HG03354 (cell line): ENCODE results near the gene REV1.
"Not testable (repeated sequence)": the region's sequence is repeated elsewhere in the genome, so short reads cannot be mapped to it uniquely, and the experiment has no call there.

ENCODE experiments used
- ATAC-seq: cut with Tn5 transposase; IDR thresholded peaks from one replicate; pipeline ENCODE4 v1.9.1; 2021; ENCODE audit warnings: mild to moderate bottlenecking; ENCODE audit not compliant: unreplicated experiment, poor library complexity, severe bottlenecking

Gene REV1

DNA sequence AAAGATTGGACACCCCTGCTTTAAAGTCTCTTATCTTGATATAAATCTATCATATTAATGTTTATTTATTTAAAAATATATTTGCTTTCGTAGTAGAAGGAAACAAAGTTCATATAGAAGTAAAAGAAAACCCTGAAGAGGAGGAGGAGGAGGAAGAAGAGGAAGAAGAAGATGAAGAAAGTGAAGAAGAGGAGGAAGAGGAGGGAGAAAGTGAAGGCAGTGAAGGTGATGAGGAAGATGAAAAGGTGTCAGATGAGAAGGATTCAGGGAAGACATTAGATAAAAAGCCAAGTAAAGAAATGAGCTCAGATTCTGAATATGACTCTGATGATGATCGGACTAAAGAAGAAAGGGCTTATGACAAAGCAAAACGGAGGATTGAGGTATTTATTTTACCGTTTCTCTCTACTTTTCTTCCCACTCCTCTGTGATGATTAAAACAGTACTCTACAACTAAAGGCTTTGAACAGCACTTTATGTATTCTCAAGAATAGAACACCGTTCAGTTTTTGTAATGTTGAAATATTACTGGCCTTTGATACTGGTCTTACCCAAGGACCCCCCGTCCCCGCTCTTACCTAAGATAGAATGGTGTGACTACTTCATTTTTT, 113.5 kb downstream of the REV1 start:
- ATAC-seq: no peak

DNA sequence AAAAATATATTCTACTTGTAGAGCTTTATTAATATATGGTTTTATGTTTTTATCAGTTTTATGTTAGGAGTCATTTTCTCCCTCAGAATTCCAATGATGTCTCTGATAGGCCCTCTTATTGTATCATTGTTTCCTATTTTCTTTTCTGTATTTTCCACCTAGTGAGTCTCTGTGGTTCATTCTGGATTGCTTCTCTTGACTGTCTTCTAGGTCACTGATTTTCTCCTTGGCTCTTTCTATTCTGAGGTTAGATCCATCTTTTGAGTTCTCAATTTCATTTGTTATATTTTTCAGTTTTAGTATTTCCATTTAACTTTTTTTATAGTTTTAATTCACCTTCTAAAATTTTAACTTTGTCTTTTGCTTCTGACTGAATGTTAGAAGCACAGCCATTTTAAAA, 115.1 kb downstream of the REV1 start:
- no peak for ATAC-seq

DNA sequence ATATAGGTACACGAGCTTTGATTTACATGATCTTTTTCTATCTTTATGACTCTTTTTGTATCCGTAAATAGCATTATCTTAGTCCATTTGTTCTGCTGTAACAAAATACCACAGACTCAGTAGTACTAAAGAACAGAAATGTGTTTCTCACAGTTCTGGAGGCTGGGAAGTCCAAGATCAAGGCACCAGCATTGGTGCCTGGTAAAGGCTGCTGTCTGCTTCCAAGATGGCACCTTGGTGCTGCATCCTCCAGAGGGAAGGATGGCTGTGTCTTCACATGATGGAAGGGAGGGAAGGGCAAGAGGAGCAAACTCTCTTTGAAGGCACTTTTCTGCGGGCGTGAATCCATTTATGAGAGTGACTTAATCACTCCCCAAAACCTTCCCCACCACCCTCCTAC, 116.7 kb downstream of the REV1 start:
- no peak for ATAC-seq

DNA sequence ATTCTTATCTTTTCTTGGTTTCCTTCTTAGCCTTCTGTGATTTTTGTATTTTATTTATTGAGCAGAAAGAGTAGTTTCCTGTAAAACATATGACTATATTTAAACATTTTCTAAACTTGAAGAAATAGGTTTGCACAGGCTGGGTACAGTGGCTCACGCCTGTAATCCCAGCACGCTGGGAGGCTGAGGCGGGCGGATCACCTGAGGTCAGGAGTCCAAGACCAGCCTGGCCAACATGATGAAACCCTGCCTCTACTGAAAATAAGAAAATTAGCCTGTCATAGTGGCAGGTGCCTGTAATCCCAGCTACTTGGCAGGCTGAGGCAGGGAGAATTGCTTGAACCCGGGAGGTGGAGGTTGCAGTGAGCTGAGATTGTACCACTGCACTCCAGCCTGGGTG, 121.0 kb downstream of the REV1 start:
- not testable (repeated sequence) for ATAC-seq

DNA sequence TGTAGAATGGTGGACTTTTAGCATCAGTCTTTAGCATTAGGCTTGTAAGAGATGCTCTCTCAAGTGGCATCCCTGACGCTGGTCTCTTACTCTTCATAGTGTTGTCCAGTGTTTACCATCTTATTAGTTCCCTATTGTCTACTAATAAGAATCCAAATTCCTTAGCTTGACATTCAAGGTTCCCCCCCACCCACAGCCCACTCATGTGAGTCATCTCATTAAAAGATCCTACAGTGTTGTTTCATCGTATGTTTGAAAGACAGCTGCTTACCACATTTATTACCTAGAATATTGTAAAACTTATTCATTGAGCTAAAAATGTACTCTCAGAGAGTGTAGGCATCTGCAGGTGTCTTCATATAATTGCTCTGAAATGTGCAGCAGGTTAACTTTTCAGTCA, 124.2 kb downstream of the REV1 start:
- no peak for ATAC-seq

DNA sequence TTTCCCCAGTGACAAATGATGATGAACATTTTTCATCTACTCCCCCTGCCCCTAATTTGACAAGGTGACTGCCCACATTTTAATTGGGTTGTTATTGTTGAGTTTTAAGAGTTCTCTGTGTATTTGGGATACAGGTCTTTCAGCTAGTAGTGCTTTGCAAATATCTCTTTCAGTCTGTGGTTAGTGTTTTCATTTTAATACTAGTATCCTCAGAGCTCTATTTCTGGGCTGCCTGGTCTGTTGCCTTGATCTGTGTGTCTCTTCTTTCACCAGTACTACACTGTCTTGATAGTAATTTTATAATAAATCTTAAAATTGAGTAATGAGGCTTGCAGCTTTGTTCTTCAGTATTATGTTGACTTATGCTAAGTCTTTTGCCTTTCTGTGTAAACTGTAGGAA, 133.0 kb downstream of the REV1 start:
- ATAC-seq: no peak

DNA sequence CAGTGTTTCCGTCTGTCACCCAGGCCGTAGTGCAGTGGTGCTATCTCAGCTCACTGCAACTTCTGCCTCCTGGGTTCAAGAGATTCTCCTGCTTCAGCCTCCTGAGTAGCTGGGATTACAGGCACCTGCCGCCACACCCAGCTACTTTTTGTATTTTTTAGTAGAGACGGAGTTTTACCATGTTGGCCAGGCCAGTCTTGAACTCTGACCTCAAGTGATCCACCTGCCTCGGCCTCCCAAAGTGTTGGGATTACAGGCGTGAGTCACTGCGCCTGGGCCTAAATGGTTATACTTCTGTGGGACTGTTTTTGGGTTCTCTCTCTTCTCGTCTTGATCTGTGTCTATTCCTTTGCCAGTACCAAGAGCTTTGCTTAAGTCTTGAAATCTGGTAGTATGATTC, 135.0 kb downstream of the REV1 start:
- not testable (repeated sequence) for ATAC-seq

DNA sequence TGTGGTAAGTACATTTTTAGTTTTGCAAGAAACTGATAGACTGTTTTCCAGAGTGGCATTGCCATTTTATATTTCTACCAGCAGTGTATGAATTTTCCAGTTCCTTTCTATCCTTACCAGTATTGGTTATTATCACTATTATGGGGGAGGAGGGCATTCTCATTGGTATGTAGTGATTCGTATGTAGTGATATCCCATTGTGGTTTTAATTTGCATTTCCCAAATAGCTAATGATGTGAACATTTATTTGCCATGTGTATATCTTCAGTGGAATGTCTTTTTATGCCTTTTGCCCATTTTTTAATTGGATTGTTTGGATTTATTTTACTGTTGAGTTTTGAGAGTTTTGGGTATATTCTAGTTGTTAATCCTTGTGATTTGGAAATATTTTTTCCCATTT, 135.7 kb downstream of the REV1 start:
- no peak for ATAC-seq
